ENCODE data around the gene GLUD2. TPM values are rescaled to one million over a fixed set of nuclear protein-coding genes. Genes with fewer than 3 reads are reported as not detected.

The GLUD2 gene
- total and polyA plus RNA-seq, 2 of the 8 experiments (the other 6 are each of a cell fraction or from before 2014, with no cell fraction given) = 0.14 to 0.26 TPM

- no peak for TF ChIP-seq KDM1A (IDR thresholded peaks at IDR 0.05; ENCODE audit: borderline replicate concordance, low read length)
- TF ChIP-seq, protein P1, sequence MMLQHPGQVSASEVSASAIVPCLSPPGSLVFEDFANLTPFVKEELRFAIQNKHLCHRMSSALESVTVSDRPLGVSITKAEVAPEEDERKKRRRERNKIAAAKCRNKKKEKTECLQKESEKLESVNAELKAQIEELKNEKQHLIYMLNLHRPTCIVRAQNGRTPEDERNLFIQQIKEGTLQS (IDR thresholded peaks at IDR 0.05; ENCODE audit: insufficient read depth, low read depth, low read length) = no peak
- TF ChIP-seq KDM5A (IDR thresholded peaks at IDR 0.05; ENCODE audit: low read length) = no peak
- no peak for TF ChIP-seq EGR1 (IDR thresholded peaks at IDR 0.05; ENCODE audit: borderline replicate concordance, low read depth, low read length)
- TF ChIP-seq, protein P2, sequence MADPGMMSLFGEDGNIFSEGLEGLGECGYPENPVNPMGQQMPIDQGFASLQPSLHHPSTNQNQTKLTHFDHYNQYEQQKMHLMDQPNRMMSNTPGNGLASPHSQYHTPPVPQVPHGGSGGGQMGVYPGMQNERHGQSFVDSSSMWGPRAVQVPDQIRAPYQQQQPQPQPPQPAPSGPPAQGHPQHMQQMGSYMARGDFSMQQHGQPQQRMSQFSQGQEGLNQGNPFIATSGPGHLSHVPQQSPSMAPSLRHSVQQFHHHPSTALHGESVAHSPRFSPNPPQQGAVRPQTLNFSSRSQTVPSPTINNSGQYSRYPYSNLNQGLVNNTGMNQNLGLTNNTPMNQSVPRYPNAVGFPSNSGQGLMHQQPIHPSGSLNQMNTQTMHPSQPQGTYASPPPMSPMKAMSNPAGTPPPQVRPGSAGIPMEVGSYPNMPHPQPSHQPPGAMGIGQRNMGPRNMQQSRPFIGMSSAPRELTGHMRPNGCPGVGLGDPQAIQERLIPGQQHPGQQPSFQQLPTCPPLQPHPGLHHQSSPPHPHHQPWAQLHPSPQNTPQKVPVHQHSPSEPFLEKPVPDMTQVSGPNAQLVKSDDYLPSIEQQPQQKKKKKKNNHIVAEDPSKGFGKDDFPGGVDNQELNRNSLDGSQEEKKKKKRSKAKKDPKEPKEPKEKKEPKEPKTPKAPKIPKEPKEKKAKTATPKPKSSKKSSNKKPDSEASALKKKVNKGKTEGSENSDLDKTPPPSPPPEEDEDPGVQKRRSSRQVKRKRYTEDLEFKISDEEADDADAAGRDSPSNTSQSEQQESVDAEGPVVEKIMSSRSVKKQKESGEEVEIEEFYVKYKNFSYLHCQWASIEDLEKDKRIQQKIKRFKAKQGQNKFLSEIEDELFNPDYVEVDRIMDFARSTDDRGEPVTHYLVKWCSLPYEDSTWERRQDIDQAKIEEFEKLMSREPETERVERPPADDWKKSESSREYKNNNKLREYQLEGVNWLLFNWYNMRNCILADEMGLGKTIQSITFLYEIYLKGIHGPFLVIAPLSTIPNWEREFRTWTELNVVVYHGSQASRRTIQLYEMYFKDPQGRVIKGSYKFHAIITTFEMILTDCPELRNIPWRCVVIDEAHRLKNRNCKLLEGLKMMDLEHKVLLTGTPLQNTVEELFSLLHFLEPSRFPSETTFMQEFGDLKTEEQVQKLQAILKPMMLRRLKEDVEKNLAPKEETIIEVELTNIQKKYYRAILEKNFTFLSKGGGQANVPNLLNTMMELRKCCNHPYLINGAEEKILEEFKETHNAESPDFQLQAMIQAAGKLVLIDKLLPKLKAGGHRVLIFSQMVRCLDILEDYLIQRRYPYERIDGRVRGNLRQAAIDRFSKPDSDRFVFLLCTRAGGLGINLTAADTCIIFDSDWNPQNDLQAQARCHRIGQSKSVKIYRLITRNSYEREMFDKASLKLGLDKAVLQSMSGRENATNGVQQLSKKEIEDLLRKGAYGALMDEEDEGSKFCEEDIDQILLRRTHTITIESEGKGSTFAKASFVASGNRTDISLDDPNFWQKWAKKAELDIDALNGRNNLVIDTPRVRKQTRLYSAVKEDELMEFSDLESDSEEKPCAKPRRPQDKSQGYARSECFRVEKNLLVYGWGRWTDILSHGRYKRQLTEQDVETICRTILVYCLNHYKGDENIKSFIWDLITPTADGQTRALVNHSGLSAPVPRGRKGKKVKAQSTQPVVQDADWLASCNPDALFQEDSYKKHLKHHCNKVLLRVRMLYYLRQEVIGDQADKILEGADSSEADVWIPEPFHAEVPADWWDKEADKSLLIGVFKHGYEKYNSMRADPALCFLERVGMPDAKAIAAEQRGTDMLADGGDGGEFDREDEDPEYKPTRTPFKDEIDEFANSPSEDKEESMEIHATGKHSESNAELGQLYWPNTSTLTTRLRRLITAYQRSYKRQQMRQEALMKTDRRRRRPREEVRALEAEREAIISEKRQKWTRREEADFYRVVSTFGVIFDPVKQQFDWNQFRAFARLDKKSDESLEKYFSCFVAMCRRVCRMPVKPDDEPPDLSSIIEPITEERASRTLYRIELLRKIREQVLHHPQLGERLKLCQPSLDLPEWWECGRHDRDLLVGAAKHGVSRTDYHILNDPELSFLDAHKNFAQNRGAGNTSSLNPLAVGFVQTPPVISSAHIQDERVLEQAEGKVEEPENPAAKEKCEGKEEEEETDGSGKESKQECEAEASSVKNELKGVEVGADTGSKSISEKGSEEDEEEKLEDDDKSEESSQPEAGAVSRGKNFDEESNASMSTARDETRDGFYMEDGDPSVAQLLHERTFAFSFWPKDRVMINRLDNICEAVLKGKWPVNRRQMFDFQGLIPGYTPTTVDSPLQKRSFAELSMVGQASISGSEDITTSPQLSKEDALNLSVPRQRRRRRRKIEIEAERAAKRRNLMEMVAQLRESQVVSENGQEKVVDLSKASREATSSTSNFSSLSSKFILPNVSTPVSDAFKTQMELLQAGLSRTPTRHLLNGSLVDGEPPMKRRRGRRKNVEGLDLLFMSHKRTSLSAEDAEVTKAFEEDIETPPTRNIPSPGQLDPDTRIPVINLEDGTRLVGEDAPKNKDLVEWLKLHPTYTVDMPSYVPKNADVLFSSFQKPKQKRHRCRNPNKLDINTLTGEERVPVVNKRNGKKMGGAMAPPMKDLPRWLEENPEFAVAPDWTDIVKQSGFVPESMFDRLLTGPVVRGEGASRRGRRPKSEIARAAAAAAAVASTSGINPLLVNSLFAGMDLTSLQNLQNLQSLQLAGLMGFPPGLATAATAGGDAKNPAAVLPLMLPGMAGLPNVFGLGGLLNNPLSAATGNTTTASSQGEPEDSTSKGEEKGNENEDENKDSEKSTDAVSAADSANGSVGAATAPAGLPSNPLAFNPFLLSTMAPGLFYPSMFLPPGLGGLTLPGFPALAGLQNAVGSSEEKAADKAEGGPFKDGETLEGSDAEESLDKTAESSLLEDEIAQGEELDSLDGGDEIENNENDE (IDR thresholded peaks at IDR 0.05; ENCODE audit: insufficient replicate concordance, low read length) = no peak
- no peak for TF ChIP-seq RBBP5 (IDR thresholded peaks at IDR 0.05; ENCODE audit: borderline replicate concordance, low read depth, low read length)
- no peak for TF ChIP-seq BACH1 (IDR thresholded peaks at IDR 0.05; ENCODE audit: low read length)
- TF ChIP-seq, protein P3, sequence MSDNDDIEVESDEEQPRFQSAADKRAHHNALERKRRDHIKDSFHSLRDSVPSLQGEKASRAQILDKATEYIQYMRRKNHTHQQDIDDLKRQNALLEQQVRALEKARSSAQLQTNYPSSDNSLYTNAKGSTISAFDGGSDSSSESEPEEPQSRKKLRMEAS (IDR thresholded peaks at IDR 0.05) = no peak
Measured at GRCh38 chrX:121008920-121009319, 38.5 kb upstream of the GLUD2 start (continued).

All from H1 (cell line).